Activated CD4-positive, alpha-beta T cell treated with anti-CD3 and anti-CD28 coated beads for 36 hours (primary cell): ENCODE measurements around the gene P2RY14. TPM values are rescaled to one million over a fixed set of nuclear protein-coding genes. Genes with fewer than 3 reads are reported as not detected.

Source experiments
- ATAC-seq: fragments of 200-7000 bp; cut with Tn5 transposase; one replicate; pipeline ENCODE4 v1.10.0; 2021; ENCODE audit warnings: mild to moderate bottlenecking, moderate library complexity
- CTCF ChIA-PET: fragments of 350-600 bp; sonication (Branson Sonifier 250); formaldehyde crosslinking; loops from one replicate; lab custom pipeline; 2021; ENCODE audit warnings: antibody characterized with exemption; lab: Charles Lee
- POLR2A ChIA-PET: fragments of 350-600 bp; sonication (Branson Sonifier 250); formaldehyde crosslinking; loops from one replicate; lab custom pipeline; 2021; ENCODE audit warnings: antibody characterized with exemption, inconsistent platforms; lab: Charles Lee
- DNase-seq: peaks from one replicate; pipeline ENCODE4 v3.0.0-alpha.2; 2020
- H3K27ac Mint-ChIP-seq: one replicate; pipeline ENCODE4 v1.8.0; 2021; ENCODE audit warnings: mixed read lengths
- H3K27me3 Mint-ChIP-seq: one replicate; pipeline ENCODE4 v1.8.0; 2021; ENCODE audit warnings: mixed read lengths
- H3K36me3 Mint-ChIP-seq: one replicate; pipeline ENCODE4 v1.8.0; 2021; ENCODE audit warnings: low read depth, mixed read lengths
- H3K4me1 Mint-ChIP-seq: one replicate; pipeline ENCODE4 v1.8.0; 2021; ENCODE audit warnings: mixed read lengths
- H3K4me3 Mint-ChIP-seq: one replicate; pipeline ENCODE4 v1.8.0; 2021; ENCODE audit warnings: mild to moderate bottlenecking, moderate library complexity, mixed read lengths
- H3K9me3 Mint-ChIP-seq: one replicate; pipeline ENCODE4 v1.8.0; 2021; ENCODE audit warnings: low read depth, mixed read lengths
- intact Hi-C, 2 experiments: fragments of 100-400 bp; cut with DNase I in 1 of 2; cut with micrococcal nuclease in 1 of 2; formaldehyde crosslinking; loops; one replicate each; pipeline versions ENCODE4 v1.14.2 to v1.15.1; 2022 to 2024; cut with DNase I, micrococcal nuclease
- total RNA-seq, 2 experiments: library from RNA; stranded (reverse); gene quantifications; one replicate each; pipeline ENCODE4 v1.2.3, GENCODE V29; 2021

P2RY14 gene
- total RNA-seq, 2 experiments from 2014 or later = 0.16 to 0.25 TPM

DNA sequence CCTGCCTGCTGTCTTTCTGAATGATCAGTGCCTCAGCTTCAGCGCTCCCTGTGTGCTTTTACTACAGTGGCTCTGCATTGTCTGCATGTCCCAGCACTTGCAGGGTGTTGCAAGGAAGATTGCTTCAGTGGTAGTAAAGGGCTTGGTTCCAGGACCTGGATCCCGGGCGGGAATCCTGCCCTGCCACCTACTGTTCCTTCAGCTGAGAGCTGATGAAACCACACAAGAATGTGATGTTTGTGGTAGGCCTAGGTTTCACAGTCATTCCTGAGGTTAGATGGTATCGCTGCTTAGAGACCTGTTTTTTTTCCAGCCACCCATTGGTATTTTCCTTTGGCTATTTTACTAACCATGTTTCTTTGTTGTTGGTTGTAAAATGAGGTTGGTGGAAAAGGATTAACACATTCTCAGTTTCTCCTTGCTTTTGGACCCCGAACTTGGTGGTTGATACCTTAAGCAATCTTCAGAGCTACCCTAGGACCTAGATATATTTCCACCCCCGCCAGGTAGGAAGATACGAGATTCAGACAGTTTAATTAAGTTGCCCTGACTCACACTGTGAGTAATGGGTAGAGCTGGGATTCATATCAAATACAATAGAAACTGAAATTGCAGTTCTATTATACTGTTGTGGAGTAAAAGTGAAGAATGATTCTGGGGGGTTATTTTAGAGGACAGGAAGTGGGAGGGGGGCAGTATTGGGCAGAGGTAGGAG, 26.9 kb upstream of the P2RY14 start:
- H3K36me3 Mint-ChIP-seq = no peaks in the 10 kb centered on the region
- H3K27ac Mint-ChIP-seq = peak overlapping the region; percentile 69
- peaks cover 78% of the 10 kb centered on the region for H3K4me1 Mint-ChIP-seq
- peak; percentile 51 for DNase-seq
- intact Hi-C loops = loop anchor here (1.0 to 10.0 kb wide), 13 partner anchors 11 to 1830 kb away; partner anchors contain the start of genes GPR87 (in 2 of the 2) and GPR171 (in 1 of the 2)
- ChIA-PET POLR2A (interaction anchor here (0.5 to 2.3 kb wide), 6 partner anchors 11 to 1584 kb away, joined by 3 to 16 read pairs (median 4); partner anchors contain the start of gene GPR87), CTCF (interaction anchor here (0.6 to 2.9 kb wide), 12 partner anchors 11 to 169 kb away, joined by 3 to 15 read pairs (median 4); partner anchors contain the start of gene GPR87)
- peak; percentile 80 for ATAC-seq
- H3K9me3 Mint-ChIP-seq = no peaks in the 10 kb centered on the region
- H3K4me3 Mint-ChIP-seq = peak overlapping the region; percentile 40
- peaks cover 14% of the 10 kb centered on the region for H3K27me3 Mint-ChIP-seq

DNA sequence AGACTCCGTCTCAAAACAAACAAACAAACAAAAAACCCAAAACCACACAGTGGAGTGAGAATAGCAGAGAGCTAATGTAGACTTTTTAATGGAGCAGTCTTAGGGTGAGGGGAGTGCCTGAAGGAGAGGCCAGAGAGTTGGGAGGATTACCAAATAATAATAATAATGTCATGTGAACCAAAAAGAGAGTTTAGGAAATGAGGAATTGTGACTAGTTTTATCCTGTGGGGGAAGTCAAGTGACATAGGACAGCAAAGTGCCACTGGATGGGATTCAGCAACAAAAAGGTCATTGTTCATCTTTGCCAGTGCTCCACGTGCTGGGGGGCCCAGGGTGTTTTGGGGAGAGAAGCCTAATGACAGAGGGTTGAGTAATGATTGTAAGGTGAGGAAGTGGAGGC, 25.4 kb upstream of the P2RY14 start:
- Mint-ChIP-seq H3K4me1 (peaks cover 71% of the 10 kb centered on the region), H3K4me3 (no peak overlapping the region), H3K9me3 (no peaks in the 10 kb centered on the region), H3K27me3 (peaks cover 20% of the 10 kb centered on the region), H3K36me3 (no peaks in the 10 kb centered on the region), H3K27ac (no peak overlapping the region)
- DNase-seq (no peak), ATAC-seq (no peak)
- CTCF ChIA-PET = interaction anchor here (0.7 to 2.9 kb wide), 5 partner anchors 11 to 22 kb away, joined by 3 to 9 read pairs (median 3); partner anchors contain the start of gene GPR87
- intact Hi-C loops = loop anchor here (2.0 to 10.0 kb wide), 5 partner anchors 13 to 1831 kb away; no protein-coding TSS in a partner anchor
- POLR2A ChIA-PET = interaction anchor here (0.7 kb wide), 1 partner anchor 133 kb away, joined by 3 read pairs; no protein-coding TSS in a partner anchor

GRCh38 chr3:151301787-151302186, 23.4 kb upstream of the P2RY14 start:
- ChIA-PET POLR2A (no interaction called here), CTCF (interaction anchor here (1.3 kb wide), 1 partner anchor 15 kb away, joined by 4 read pairs; no protein-coding TSS in a partner anchor)
- DNase-seq = no peak
- Mint-ChIP-seq H3K4me3 (no peak overlapping the region), H3K4me1 (peaks cover 53% of the 10 kb centered on the region), H3K36me3 (peaks cover 1% of the 10 kb centered on the region), H3K27ac (peak overlapping the region; percentile 7), H3K9me3 (no peaks in the 10 kb centered on the region), H3K27me3 (peaks cover 31% of the 10 kb centered on the region)
- intact Hi-C loops = loop anchor here (10.0 kb wide), 2 partner anchors 567 to 1833 kb away; no protein-coding TSS in a partner anchor
- peak; percentile 46 for ATAC-seq

DNA sequence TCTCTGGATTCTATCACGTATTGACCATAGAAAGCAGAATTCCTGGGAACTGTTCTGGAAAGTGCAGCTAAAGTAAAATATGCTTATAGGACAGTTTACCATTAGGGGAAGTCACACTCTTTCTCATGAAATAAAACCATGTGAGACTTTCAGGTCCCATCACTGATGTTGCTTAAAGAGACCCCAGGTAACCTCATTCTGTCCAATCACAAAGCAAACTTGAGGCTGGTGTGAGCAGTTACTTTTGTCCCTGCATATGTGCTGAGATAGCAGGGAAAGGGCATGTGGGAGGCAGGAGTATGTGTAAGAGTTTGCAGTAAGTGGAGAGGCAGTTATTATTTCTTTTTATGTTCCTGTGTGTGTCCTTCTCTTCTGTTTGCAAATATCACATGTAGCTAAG, 22.2 kb upstream of the P2RY14 start:
- DNase-seq (no peak), ATAC-seq (no peak)
- Mint-ChIP-seq H3K9me3 (no peaks in the 10 kb centered on the region), H3K4me3 (no peak overlapping the region), H3K36me3 (peaks cover 1% of the 10 kb centered on the region), H3K27me3 (peaks cover 31% of the 10 kb centered on the region), H3K4me1 (peaks cover 41% of the 10 kb centered on the region), H3K27ac (peak overlapping the region; percentile 16)
- ChIA-PET POLR2A (interaction anchor here (1.1 kb wide), 1 partner anchor 28 kb away, joined by 4 read pairs; no protein-coding TSS in a partner anchor), CTCF (interaction anchor here (0.7 to 1.5 kb wide), 6 partner anchors 9 to 132 kb away, joined by 3 to 6 read pairs (median 4); no protein-coding TSS in a partner anchor)
- intact Hi-C loops = loop anchor here (10.0 kb wide), 2 partner anchors 566 to 1834 kb away; no protein-coding TSS in a partner anchor

- ATAC-seq (no peak), DNase-seq (no peak)
- Mint-ChIP-seq H3K4me1 (peaks cover 29% of the 10 kb centered on the region), H3K36me3 (peaks cover 1% of the 10 kb centered on the region), H3K4me3 (no peak overlapping the region), H3K27me3 (peaks cover 31% of the 10 kb centered on the region), H3K9me3 (no peaks in the 10 kb centered on the region), H3K27ac (no peak overlapping the region)
- ChIA-PET CTCF (interaction anchor here (1.2 kb wide), 1 partner anchor 30 kb away, joined by 4 read pairs; no protein-coding TSS in a partner anchor), POLR2A (no interaction called here)
- intact Hi-C loops = no loop called here
Observed at GRCh38 chr3:151299006-151299405, 20.7 kb upstream of the P2RY14 start.

DNA sequence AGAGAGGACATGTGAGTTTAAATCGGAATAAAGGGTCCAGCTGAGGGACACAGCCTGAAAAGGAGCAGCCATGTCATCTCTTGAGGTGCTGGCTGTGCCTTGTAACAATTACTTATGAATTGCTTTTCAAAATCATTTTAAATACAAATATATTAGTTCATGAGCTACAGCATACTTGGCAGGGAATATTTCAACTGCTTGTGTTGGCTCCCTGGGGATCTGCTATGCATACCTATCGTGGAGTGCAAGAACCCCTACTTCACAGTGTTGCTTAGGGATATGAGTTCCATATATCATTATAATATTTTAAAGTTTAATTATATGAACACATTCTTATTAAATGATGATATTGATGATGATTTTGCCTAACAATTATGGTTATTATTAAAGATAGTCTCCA, 19.1 kb upstream of the P2RY14 start:
- Mint-ChIP-seq H3K27me3 (peaks cover 23% of the 10 kb centered on the region), H3K4me1 (peaks cover 19% of the 10 kb centered on the region), H3K4me3 (no peak overlapping the region), H3K9me3 (no peaks in the 10 kb centered on the region), H3K27ac (no peak overlapping the region), H3K36me3 (peaks cover 1% of the 10 kb centered on the region)
- DNase-seq = no peak
- intact Hi-C loops = no loop called here
- POLR2A ChIA-PET = no interaction called here
- ATAC-seq = no peak
- CTCF ChIA-PET = interaction anchor here (0.6 kb wide), 1 partner anchor 80 kb away, joined by 3 read pairs; no protein-coding TSS in a partner anchor

GRCh38 chr3:151296226-151296625, 17.9 kb upstream of the P2RY14 start:
- intact Hi-C loops = no loop called here
- ATAC-seq (no peak), DNase-seq (no peak)
- CTCF ChIA-PET = no interaction called here
- Mint-ChIP-seq H3K4me3 (no peak overlapping the region), H3K4me1 (peaks cover 10% of the 10 kb centered on the region), H3K27me3 (peaks cover 20% of the 10 kb centered on the region), H3K9me3 (no peaks in the 10 kb centered on the region), H3K27ac (no peak overlapping the region), H3K36me3 (peaks cover 1% of the 10 kb centered on the region)
- POLR2A ChIA-PET = no interaction called here

DNA sequence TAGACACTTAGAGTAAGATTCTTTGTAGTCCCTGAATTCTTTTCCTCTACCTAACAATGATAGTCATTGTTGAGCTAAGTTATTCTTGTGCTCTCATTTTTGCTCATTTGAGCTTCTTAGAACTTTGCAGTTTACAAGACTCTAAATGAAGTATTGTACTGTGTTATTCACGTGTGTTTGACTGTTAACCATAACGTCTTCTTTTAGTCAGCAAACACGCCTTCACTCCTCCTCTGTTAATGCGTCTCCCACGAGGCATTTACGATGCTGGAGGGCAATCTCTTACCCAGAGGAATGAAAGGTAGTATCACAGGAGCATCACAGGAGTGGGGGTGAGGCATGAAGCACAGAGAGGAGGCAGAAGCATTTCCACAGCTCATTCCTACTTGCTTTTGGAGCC, 14.8 kb upstream of the P2RY14 start:
- peak overlapping the region; percentile 42 for H3K27ac Mint-ChIP-seq
- no peak overlapping the region for H3K4me3 Mint-ChIP-seq
- H3K27me3 Mint-ChIP-seq = peaks cover 6% of the 10 kb centered on the region
- ChIA-PET POLR2A (no interaction called here), CTCF (interaction anchor here (1.0 to 2.8 kb wide), 8 partner anchors 9 to 546 kb away, joined by 3 to 25 read pairs (median 4); partner anchors contain the start of gene P2RY14)
- H3K4me1 Mint-ChIP-seq = peaks cover 4% of the 10 kb centered on the region
- ATAC-seq (peak; percentile 49), DNase-seq (no peak)
- H3K9me3 Mint-ChIP-seq = no peaks in the 10 kb centered on the region
- intact Hi-C loops = loop anchor here in 1 of 2 experiments (5.0 kb wide), 1 partner anchor 144 kb away; no protein-coding TSS in a partner anchor
- H3K36me3 Mint-ChIP-seq = peaks cover 1% of the 10 kb centered on the region

GRCh38 chr3:151290673-151291072, 12.3 kb upstream of the P2RY14 start:
- Mint-ChIP-seq H3K9me3 (no peaks in the 10 kb centered on the region), H3K36me3 (no peaks in the 10 kb centered on the region), H3K27me3 (no peaks in the 10 kb centered on the region), H3K4me3 (no peak overlapping the region), H3K27ac (no peak overlapping the region), H3K4me1 (peaks cover 4% of the 10 kb centered on the region)
- no peak for DNase-seq
- ATAC-seq = no peak
- intact Hi-C loops = loop anchor here (1.0 to 5.0 kb wide), 5 partner anchors 14 to 628 kb away; no protein-coding TSS in a partner anchor
- POLR2A ChIA-PET = no interaction called here
- CTCF ChIA-PET = interaction anchor here (0.6 to 2.8 kb wide), 3 partner anchors 11 to 63 kb away, joined by 3 to 25 read pairs (median 4); no protein-coding TSS in a partner anchor

DNA sequence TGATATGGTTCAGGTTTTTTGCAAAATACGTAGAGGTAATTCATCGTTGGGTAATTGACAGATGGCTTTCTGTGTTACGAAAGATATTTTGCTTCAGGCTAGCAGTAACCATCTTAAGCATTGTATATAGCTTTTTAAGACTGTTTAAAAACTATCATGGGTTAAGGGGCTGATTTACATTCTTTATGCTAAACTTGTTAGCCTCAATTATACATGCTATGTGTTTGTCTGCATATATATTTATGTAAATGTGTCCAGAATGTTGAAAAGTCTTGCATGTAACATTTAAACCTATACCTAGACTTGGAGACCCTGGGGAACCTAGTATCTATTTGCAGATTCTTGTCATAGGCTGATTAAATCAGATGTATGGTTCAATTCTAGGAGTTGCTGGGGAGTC, 11.1 kb upstream of the P2RY14 start:
- intact Hi-C loops = no loop called here
- H3K27ac Mint-ChIP-seq = no peak overlapping the region
- DNase-seq (no peak), ATAC-seq (no peak)
- POLR2A ChIA-PET = interaction anchor here (0.6 kb wide), 1 partner anchor 9 kb away, joined by 3 read pairs; no protein-coding TSS in a partner anchor
- no peaks in the 10 kb centered on the region for H3K27me3 Mint-ChIP-seq
- H3K4me3 Mint-ChIP-seq = no peak overlapping the region
- peaks cover 5% of the 10 kb centered on the region for H3K4me1 Mint-ChIP-seq
- no peaks in the 10 kb centered on the region for H3K36me3 Mint-ChIP-seq
- H3K9me3 Mint-ChIP-seq = no peaks in the 10 kb centered on the region
- CTCF ChIA-PET = interaction anchor here (1.1 to 6.6 kb wide), 2 partner anchors 36 to 120 kb away, joined by 3 to 62 read pairs; no protein-coding TSS in a partner anchor

DNA sequence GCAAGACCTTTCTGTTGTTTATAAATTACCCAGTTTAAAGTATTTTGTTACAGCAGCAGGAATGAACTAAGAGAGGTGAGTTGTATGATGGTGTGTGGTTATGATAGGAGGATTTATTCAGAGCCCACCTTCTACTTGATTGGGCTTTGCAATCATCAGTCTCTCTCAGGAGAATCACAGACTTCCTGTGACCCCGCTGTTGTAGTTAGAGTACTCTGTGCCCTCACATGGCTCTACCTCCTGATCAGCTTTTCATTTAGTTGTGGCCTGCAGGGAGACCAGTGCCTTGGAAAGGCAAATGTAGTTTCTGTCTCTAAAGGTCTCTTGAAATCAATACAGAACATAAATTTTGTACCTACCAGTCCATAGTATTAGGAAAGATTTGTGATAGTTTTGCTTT, 7.6 kb upstream of the P2RY14 start:
- intact Hi-C loops = no loop called here
- ChIA-PET POLR2A (no interaction called here), CTCF (interaction anchor here (0.5 to 6.6 kb wide), 12 partner anchors 8 to 123 kb away, joined by 3 to 62 read pairs (median 4); partner anchors contain the start of gene P2RY14)
- Mint-ChIP-seq H3K4me1 (peaks cover 14% of the 10 kb centered on the region), H3K9me3 (no peaks in the 10 kb centered on the region), H3K36me3 (no peaks in the 10 kb centered on the region), H3K4me3 (no peak overlapping the region), H3K27ac (no peak overlapping the region), H3K27me3 (no peaks in the 10 kb centered on the region)
- no peak for DNase-seq
- ATAC-seq = no peak
